Large intestine (tissue), 3 donors: ENCODE data around the gene CNTNAP2. TPM values are rescaled to one million over a fixed set of nuclear protein-coding genes. Genes with fewer than 3 reads are reported as not detected.

ENCODE experiments used
- DNase-seq, 2 donors: peaks; one replicate each; pipeline versions ENCODE4 v3.0.0 to v3.0.0-alpha.2; 2013
- H3K27ac ChIP-seq: one replicate; pipeline ENCODE4 v1.5.1; 2013; ENCODE audit warnings: low read length
- H3K27me3 ChIP-seq: 2 replicates; pipeline ENCODE4 v1.6.1; 2013; ENCODE audit warnings: low read length; ENCODE audit not compliant: control insufficient read depth, insufficient read depth
- H3K36me3 ChIP-seq: 2 replicates; pipeline ENCODE4 v1.6.1; 2013; ENCODE audit warnings: low read length; ENCODE audit not compliant: control insufficient read depth, insufficient read depth
- H3K4me1 ChIP-seq: one replicate; pipeline ENCODE4 v1.6.1; 2013; ENCODE audit warnings: low read length; ENCODE audit not compliant: control insufficient read depth, insufficient read depth
- H3K4me3 ChIP-seq: one replicate; pipeline ENCODE4 v1.5.1; 2013; ENCODE audit warnings: low read length
- H3K9me3 ChIP-seq: one replicate; pipeline ENCODE4 v1.6.1; 2013; ENCODE audit warnings: mild to moderate bottlenecking, low read depth, low read length, moderate library complexity; ENCODE audit not compliant: control insufficient read depth
- WGBS: methylation state at CpG from one replicate; pipeline ENCODE4 v1.1.5; 2013; ENCODE audit warnings: low lambda C conversion rate; ENCODE audit not compliant: insufficient coverage; 5-methylcytosine and 5-hydroxymethylcytosine counted together
- polyA plus RNA-seq: library from polyadenylated mRNA; unstranded; fragments of 120-200 nt; gene quantifications from one replicate; pipeline ENCODE4 v1.2.1, GENCODE V29; 2013

The CNTNAP2 gene
- polyA plus RNA-seq, 1 donor = 12.9 TPM

- 100% methylated on average over 4 of the region's 5 CpGs for WGBS
- Histone ChIP-seq H3K36me3 (no peaks in the 10 kb centered on the region), H3K27me3 (no peaks in the 10 kb centered on the region), H3K27ac (no peak overlapping the region), H3K4me1 (no peaks in the 10 kb centered on the region), H3K9me3 (no peaks in the 10 kb centered on the region), H3K4me3 (no peak overlapping the region)
- DNase-seq = no peak
Measured at GRCh38 chr7:147196481-147196880, 1079.9 kb downstream of the CNTNAP2 start.

GRCh38 chr7:147197006-147197405, 1080.4 kb downstream of the CNTNAP2 start:
- Histone ChIP-seq H3K4me3 (no peak overlapping the region), H3K27ac (no peak overlapping the region), H3K9me3 (no peaks in the 10 kb centered on the region), H3K36me3 (no peaks in the 10 kb centered on the region), H3K4me1 (no peaks in the 10 kb centered on the region), H3K27me3 (no peaks in the 10 kb centered on the region)
- no CpG with 5 or more reads among the region's 7 CpGs for WGBS
- no peak for DNase-seq

- WGBS = no CpG with 5 or more reads among the region's 1 CpG
- Histone ChIP-seq H3K9me3 (no peaks in the 10 kb centered on the region), H3K4me3 (no peak overlapping the region), H3K27me3 (no peaks in the 10 kb centered on the region), H3K27ac (no peak overlapping the region), H3K4me1 (no peaks in the 10 kb centered on the region), H3K36me3 (no peaks in the 10 kb centered on the region)
- peak in 1 of 2 donors; percentile 1 for DNase-seq
Measured at GRCh38 chr7:147199868-147200267, 1083.3 kb downstream of the CNTNAP2 start.

DNA sequence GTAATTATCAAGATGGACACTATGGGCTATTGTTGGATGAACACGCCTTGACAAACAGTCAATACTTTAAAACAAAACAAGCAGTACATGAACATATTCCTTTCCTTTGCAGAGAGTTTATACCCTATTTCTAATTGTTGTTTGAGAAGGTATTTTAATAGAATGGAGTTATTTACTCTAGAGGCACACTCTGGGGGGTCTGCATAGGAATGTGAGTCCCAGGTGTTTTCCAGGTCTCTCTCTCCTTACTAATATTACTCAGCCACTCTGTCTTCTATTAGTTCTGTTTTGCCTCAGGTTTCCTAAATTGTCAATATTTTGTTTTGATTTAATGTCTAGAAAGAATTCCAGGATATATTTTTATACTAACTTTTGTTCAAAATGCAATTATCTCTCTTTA, 1091.4 kb downstream of the CNTNAP2 start:
- no CpG with 5 or more reads among the region's 1 CpG for WGBS
- Histone ChIP-seq H3K4me1 (no peaks in the 10 kb centered on the region), H3K27me3 (no peaks in the 10 kb centered on the region), H3K27ac (no peak overlapping the region), H3K36me3 (no peaks in the 10 kb centered on the region), H3K4me3 (no peak overlapping the region), H3K9me3 (no peaks in the 10 kb centered on the region)
- no peak for DNase-seq

GRCh38 chr7:147231275-147231674, 1114.7 kb downstream of the CNTNAP2 start:
- no peak for DNase-seq
- H3K27me3 ChIP-seq = no peaks in the 10 kb centered on the region
- H3K36me3 ChIP-seq = no peaks in the 10 kb centered on the region
- no peak overlapping the region for H3K27ac ChIP-seq
- no peak overlapping the region for H3K4me3 ChIP-seq
- no peaks in the 10 kb centered on the region for H3K4me1 ChIP-seq
- WGBS = 100% methylated on average over 1 of the region's 2 CpGs
- no peaks in the 10 kb centered on the region for H3K9me3 ChIP-seq

DNA sequence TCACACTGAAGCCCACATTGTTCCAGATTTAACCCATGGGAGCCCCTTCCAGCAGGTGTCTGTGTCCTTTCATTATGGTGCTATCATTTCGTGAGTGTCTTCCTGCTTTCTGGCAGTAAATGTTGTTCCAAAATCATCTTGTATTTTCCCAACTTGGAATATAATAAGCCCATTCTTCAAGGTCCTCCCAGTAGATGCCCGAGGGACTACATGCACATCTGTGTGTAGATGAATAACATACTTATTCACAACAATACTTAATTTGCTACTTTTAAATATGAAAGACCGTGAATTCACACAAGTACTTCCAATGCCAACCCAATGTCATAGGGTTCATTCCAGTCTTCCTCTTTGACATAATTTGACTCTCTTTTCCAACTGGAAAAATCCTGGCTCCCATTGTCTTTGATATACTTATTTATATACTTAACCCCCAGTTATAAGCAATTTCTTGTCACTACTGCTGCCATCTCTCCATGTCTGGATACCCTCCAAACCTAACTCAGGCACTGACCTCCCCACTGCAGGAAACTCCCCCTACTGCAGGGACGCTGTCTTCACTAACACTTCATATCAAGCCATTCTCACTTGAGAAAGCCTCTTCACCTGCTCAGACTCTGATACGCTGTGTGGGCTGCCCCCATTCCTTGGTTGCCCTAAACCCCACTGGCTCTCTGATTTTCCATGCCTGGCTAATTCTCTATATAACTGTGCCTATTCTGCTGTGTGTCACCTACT, 1119.2 kb downstream of the CNTNAP2 start:
- WGBS = 100% methylated on average over 1 of the region's 5 CpGs
- H3K27me3 ChIP-seq = no peaks in the 10 kb centered on the region
- no peaks in the 10 kb centered on the region for H3K4me1 ChIP-seq
- H3K9me3 ChIP-seq = no peaks in the 10 kb centered on the region
- no peak overlapping the region for H3K4me3 ChIP-seq
- no peaks in the 10 kb centered on the region for H3K36me3 ChIP-seq
- DNase-seq = no peak
- no peak overlapping the region for H3K27ac ChIP-seq

- no peaks in the 10 kb centered on the region for H3K36me3 ChIP-seq
- WGBS = 89% methylated on average over 1 of the region's 5 CpGs
Measured at GRCh38 chr7:147240468-147240867, 1123.9 kb downstream of the CNTNAP2 start.

DNA sequence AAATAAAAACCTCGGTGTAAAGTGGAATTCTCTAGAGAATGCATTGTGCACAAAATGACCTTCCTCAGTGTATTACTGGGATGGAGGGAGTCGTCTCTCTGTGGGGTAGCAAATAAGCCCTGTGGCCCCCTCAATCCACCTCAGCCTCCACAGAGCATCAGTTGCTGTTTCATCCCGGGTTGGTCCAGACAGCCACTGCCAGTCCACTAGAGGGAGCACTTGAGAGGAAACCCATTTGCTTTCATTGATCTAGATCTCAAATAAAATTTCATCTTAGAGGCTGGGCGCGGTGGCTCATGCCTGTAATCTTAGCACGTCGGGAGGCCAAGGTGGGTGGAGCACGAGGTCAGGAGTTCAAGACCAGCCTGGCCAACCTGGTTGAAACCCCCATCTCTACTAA, 1128.7 kb downstream of the CNTNAP2 start:
- H3K27me3 ChIP-seq = no peaks in the 10 kb centered on the region
- no peak overlapping the region for H3K4me3 ChIP-seq
- no peaks in the 10 kb centered on the region for H3K36me3 ChIP-seq
- 86% methylated on average over 1 of the region's 8 CpGs for WGBS
- H3K27ac ChIP-seq = no peak overlapping the region
- no peaks in the 10 kb centered on the region for H3K9me3 ChIP-seq
- H3K4me1 ChIP-seq = no peaks in the 10 kb centered on the region
- peak; percentile 2 to 8 for DNase-seq

More at GRCh38 chr7:147240468-147240867, 1123.9 kb downstream of the CNTNAP2 start:
- no peaks in the 10 kb centered on the region for H3K4me1 ChIP-seq
- H3K9me3 ChIP-seq = no peaks in the 10 kb centered on the region
- no peak overlapping the region for H3K27ac ChIP-seq
- DNase-seq = no peak
- no peaks in the 10 kb centered on the region for H3K27me3 ChIP-seq
- H3K4me3 ChIP-seq = no peak overlapping the region

GRCh38 chr7:147249956-147250355, 1133.4 kb downstream of the CNTNAP2 start:
- Histone ChIP-seq H3K27ac (no peak overlapping the region), H3K4me1 (no peaks in the 10 kb centered on the region), H3K9me3 (no peaks in the 10 kb centered on the region), H3K4me3 (no peak overlapping the region), H3K27me3 (no peaks in the 10 kb centered on the region), H3K36me3 (no peaks in the 10 kb centered on the region)
- WGBS = 100% methylated on average over 1 of the region's 2 CpGs
- DNase-seq = no peak

GRCh38 chr7:147251751-147252325, 1135.2 kb downstream of the CNTNAP2 start:
- WGBS = 80% methylated on average over 1 of the region's 1 CpG
- Histone ChIP-seq H3K36me3 (no peaks in the 10 kb centered on the region), H3K27ac (no peak overlapping the region), H3K9me3 (no peaks in the 10 kb centered on the region), H3K27me3 (no peaks in the 10 kb centered on the region), H3K4me3 (no peak overlapping the region), H3K4me1 (no peaks in the 10 kb centered on the region)
- no peak for DNase-seq

DNA sequence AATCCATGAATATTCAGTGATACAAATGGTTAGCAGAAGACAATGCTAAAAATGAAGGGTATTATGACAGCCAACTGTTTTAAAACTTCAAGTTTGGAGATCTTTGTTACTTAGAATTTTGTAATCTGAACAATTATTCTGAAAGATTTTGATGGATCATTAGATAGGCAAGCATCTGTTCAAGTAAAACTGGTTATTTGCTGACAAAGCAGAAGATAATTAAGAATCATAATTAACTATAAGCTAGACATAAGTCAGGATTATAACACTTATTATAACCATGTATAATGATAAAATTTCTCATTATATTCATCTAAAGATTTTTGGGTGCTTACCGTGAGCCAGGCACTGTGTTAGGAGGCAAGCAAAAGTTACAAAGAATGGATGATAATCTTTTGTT, 1145.1 kb downstream of the CNTNAP2 start:
- no peaks in the 10 kb centered on the region for H3K27me3 ChIP-seq
- no peaks in the 10 kb centered on the region for H3K36me3 ChIP-seq
- no peaks in the 10 kb centered on the region for H3K9me3 ChIP-seq
- no peak overlapping the region for H3K4me3 ChIP-seq
- WGBS = no CpG with 5 or more reads among the region's 1 CpG
- H3K27ac ChIP-seq = no peak overlapping the region
- H3K4me1 ChIP-seq = no peaks in the 10 kb centered on the region
- DNase-seq = no peak
